Suppressor macrophage treated with lipopolysaccharide for 1 hour (primary cell): ENCODE results near the gene UBE2H.
A peak's percentile ranks its signal among the peaks of the same experiment; 100 is the strongest.

Experiments
- DNase-seq, 3 donors: peaks; one replicate each; pipeline ENCODE4 v3.0.0-alpha.2; 2020 to 2022

UBE2H gene

GRCh38 chr7:129950191-129950932 lies 2.4 kb downstream of the UBE2H start:
- peak in 1 of 3 donors; percentile 46 for DNase-seq

DNA sequence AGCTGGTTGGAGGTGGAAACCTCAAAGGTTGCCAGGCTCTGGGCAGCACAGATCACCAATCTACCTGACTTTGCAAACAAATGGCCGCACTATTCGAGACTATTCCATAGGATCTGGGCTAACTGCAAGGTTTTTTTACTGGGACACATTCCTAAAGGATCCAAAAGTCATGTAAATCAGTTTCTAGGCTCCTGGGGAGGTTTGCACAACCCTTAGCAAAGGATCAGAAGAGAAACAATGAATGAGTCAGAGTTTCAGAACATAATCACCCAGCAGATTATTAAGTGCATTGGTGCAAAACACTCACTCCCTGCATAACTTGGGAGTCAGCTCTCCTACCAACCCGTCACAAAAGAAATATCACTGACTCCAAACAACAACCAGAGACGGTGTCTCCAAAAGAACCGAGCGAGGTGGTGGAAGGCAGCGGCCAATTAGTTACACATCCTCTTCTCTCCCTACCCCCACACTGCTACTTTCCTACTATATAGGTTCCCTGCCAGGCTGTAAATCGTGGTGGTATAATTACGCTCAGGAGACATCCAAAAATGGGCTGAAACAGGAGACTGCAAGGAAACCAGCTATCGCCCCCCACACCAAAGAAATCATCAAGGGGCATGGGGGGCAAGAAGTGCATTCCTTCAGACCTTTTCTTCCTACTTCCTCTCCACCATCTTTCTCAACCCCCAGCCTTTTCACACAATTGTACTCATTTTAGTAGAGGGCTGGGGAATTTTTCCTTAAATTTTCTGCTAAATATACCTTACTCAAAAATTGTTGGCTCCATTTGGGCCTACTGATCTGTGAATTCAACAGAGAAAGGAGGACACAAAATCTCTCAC lies 3.2 kb downstream of the UBE2H start:
- peak; percentile 39 to 74 (median 67) for DNase-seq

- peak; percentile 69 to 79 (median 71) for DNase-seq
These were observed 3.9 kb downstream of the UBE2H start for GRCh38 chr7:129948877-129949291.

- DNase-seq: no peak
These were observed 4.4 kb downstream of the UBE2H start for GRCh38 chr7:129948338-129948737.

DNA sequence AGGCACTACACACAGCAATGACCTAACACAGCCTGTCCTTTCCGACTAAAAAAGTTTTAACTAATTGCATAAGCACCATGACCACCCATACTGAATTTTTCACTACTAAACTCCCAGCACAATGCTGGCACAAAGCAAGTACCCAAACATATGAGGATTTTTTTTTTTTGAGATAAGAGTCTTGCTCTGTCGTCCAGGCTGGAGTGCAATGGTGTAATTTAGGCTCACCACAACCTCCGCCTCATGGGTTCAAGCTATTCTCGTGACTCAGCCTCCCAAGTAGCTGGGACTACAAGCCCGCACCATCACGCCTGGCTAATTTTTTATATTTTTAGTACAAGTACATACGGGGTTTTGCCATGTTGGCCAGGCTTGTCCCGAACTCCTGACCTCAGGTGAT lies 5.1 kb downstream of the UBE2H start:
- no peak for DNase-seq

- DNase-seq: no peak
These were observed 5.7 kb downstream of the UBE2H start for GRCh38 chr7:129947049-129947448.

DNA sequence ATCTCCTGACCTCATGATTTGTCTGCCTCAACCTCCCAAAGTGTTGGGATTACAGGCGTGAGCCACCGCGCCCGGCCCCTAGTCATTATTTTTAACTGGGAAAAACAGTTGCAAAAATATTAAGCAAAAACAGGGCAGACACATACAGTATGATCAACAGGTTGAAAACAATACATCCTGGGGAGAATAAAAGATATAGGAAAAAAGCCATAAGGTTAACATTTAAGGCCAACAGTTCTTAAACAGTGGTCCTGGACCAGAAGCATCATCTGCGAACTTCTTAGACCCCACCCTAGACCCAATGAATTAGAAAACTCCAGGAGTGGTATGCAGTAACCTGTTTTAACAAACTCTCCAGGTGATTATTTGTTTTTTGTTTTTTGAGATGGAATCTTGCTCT lies 6.5 kb downstream of the UBE2H start:
- no peak for DNase-seq

- DNase-seq: no peak
These were observed 9.4 kb downstream of the UBE2H start for GRCh38 chr7:129943352-129943751.

DNA sequence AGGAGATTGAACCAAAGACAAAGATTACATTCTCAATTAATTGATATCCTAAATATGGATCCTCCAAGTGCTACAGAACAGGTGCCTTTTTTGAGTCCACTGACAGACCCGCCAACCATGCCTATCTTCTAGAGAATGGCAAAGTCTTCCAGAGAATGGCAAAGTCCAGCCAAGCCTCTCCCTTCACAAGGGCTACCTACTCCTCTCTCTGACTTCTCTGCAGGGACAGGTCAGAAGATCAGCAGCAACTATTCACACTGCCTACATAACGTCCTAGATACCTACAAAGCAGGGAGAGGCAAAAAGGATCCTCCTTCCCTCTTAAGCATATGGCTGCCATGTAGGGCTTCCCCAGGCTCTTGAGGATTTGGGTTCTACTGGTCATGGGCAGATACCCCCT lies 12.4 kb downstream of the UBE2H start:
- no peak for DNase-seq

GRCh38 chr7:129939881-129940280 lies 12.9 kb downstream of the UBE2H start:
- no peak for DNase-seq

GRCh38 chr7:129933627-129934026 lies 19.1 kb downstream of the UBE2H start:
- no peak for DNase-seq

GRCh38 chr7:129926618-129927017 lies 26.1 kb downstream of the UBE2H start:
- DNase-seq: no peak

- DNase-seq: no peak
These were observed 27.3 kb downstream of the UBE2H start for GRCh38 chr7:129925416-129926002.

DNA sequence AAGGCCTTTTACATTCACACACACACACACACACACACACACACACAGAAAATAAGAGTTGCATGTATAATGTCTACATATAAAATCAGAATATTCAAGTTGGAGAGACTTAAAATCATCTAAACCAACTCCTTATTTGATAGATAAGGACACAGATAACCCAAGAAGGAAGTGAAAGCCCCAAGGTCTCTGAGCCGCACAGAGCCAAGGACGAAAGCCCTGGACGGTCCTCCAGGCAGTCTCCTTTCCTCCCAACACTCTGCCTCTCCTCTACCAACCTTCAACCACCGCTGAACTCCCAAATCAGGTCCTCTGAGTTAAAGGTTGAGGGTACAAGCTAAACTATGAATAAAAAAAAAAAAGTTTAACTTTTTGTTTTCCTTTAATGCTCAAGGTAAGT lies 28.2 kb downstream of the UBE2H start:
- DNase-seq: no peak

DNA sequence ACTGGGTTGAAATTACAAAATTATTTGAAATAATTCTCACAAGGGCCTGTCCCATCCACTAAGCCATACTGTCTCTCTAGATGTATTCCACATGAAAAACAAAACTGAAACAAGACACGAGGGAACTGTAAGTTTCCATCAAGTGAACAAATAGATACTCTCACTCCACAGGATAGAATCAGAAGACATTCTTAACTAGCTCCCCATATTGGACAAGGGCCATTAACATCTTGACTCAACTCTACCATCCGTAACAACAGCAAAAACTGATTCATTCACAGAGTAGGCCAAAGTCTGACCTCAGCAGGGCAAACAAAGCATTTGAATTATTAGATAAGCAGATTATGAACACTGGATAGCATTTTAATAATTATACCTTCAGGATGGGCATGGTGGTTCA lies 29.1 kb downstream of the UBE2H start:
- no peak for DNase-seq

- no peak for DNase-seq
These were observed 33.3 kb downstream of the UBE2H start for GRCh38 chr7:129919492-129919891.

- no peak for DNase-seq
These were observed 33.8 kb downstream of the UBE2H start for GRCh38 chr7:129918922-129919321.

DNA sequence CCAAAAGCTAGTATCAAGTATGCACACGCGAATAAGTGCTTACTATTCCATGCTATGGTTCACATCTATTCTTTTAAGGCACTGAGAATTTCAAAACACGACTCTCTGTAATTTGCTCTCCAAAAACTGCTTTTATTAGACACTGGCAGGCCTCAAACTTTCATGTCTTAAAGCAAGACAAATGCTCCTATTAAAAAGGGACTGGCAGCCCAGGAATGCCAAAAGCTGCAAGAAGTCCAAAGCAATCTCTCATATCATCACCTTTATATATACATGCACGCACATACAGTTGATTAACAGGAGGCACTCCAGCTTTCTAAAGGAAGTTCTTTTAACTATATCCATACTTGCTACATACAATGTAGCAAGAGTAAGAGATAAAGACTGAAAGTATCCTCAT lies 34.8 kb downstream of the UBE2H start:
- DNase-seq: no peak

DNA sequence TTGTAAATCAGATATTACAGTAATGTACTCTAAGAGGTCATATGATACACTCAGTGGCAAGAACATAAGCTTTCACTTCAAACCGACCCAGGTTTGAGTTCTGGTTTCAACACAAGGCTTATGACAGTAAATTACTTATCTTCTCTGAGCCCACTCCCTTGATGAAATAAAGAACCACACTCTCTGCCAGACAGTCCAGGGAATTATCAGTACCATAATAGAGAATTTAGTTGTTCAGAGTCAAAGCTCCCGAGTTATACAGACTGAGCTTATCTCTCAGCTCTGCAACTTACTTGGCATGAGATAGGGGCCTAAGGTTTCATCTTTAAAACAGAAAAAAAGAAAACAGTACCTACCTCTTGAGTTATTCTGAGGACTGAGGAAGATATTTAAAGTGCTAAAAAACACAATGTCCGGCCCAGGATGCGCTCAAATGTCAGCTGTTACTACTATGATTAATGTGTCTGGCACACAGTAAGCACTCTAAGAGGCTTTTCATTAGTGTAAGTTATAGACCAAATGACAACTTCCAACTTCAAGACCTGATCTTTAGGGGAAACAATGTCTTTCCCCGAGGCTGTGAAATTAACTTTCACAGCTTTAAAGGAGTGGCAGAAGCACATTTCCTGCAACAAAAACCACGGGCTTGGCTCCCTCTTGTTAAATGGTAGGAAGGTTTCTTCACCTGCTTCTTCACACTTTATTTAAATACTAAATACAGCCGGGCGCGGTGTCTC lies 38.1 kb downstream of the UBE2H start:
- no peak for DNase-seq

- DNase-seq: no peak
These were observed 39.3 kb downstream of the UBE2H start for GRCh38 chr7:129913428-129913827.

- DNase-seq: no peak
These were observed 41.0 kb downstream of the UBE2H start for GRCh38 chr7:129911790-129912189.

DNA sequence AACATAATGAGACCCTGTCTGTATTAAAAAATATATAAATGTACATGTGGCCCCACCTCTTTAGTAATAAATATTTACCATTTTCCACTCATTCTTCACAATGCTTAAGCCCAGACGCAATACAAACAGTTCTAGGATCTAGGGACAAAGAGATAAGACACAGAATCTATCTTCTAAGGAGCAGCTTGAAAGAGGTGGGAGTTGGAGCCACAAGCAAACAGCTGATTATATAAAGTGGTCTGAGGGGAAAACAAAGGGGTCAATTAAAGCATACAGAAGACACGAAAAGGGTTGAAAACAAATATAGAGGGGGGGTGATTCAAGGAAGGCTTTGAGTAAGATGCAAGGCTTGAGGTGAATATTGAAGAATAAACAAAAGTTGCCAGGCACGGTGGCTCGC lies 43.1 kb downstream of the UBE2H start:
- no peak for DNase-seq

GRCh38 chr7:129908181-129908580 lies 44.6 kb downstream of the UBE2H start:
- DNase-seq: no peak
